B cell (primary cell): ENCODE measurements around the gene MAN2A2. TPM values are rescaled to one million over a fixed set of nuclear protein-coding genes. Genes with fewer than 3 reads are reported as not detected.
A peak's percentile ranks its signal among the peaks of the same experiment; 100 is the strongest.

Experiments
- ATAC-seq: fragments of 200-7000 bp; cut with Tn5 transposase; one replicate; pipeline ENCODE4 v1.10.0; 2021; ENCODE audit warnings: low read depth, mild to moderate bottlenecking, moderate number of reproducible peaks, moderate library complexity
- CTCF ChIA-PET: fragments of 350-600 bp; sonication (Branson Sonifier 250); formaldehyde crosslinking; loops from one replicate; lab custom pipeline; 2021; ENCODE audit warnings: antibody characterized with exemption, inconsistent platforms; lab: Charles Lee
- POLR2A ChIA-PET: fragments of 350-600 bp; sonication (Branson Sonifier 250); formaldehyde crosslinking; loops from one replicate; lab custom pipeline; 2021; ENCODE audit warnings: antibody characterized with exemption; lab: Charles Lee
- DNase-seq: peaks from one replicate; pipeline ENCODE4 v3.0.0; 2013
- H2AFZ ChIP-seq: 2 replicates; pipeline ENCODE4 v1.6.1; 2012; ENCODE audit warnings: mild to moderate bottlenecking, low read depth, low read length; ENCODE audit not compliant: insufficient read depth, poor library complexity, severe bottlenecking
- H3K27ac ChIP-seq, 2 donors: 1 replicate in 1 of 2; 2 replicates in 1 of 2; pipeline ENCODE4 v1.5.1; 2012 to 2013; ENCODE audit warnings: low read length in 2 of 2, mild to moderate bottlenecking in 2 of 2, moderate library complexity in 1 of 2
- H3K27me3 ChIP-seq, 4 experiments: fragments of 200-600 bp in 1 of 4; sonication (generic) in 1 of 4; replicated peaks in 1 of 4; 1 replicate in 2 of 4; 2 replicates in 2 of 4; pipeline versions ENCODE4 v1.6.1 to v1.7.0; 2013 to 2016; ENCODE audit warnings: low read length in 3 of 4, mild to moderate bottlenecking in 2 of 4, mixed read lengths in 1 of 4, moderate library complexity in 1 of 4; ENCODE audit not compliant: insufficient read depth in 4 of 4, control insufficient read depth in 3 of 4; ENCODE audit errors: control extremely low read depth in 1 of 4
- H3K36me3 ChIP-seq, 2 experiments: replicated peaks in 1 of 2; 1 replicate in 1 of 2; 2 replicates in 1 of 2; pipeline versions ENCODE4 v1.6.1 to v1.7.1; 2013; ENCODE audit warnings: low read length in 1 of 2; ENCODE audit not compliant: insufficient read depth in 2 of 2, control insufficient read depth in 1 of 2; ENCODE audit errors: control extremely low read depth in 1 of 2, extremely low read depth in 1 of 2
- H3K4me1 ChIP-seq, 2 donors: fragments of 200-600 bp in 1 of 2; sonication (generic) in 1 of 2; 1 replicate in 1 of 2; 2 replicates in 1 of 2; pipeline versions ENCODE4 v1.5.1 to v1.6.1; 2013 to 2017; ENCODE audit warnings: low read length in 2 of 2; ENCODE audit not compliant: control insufficient read depth in 2 of 2, insufficient read depth in 2 of 2
- H3K4me2 ChIP-seq: replicated peaks from 2 replicates; pipeline ENCODE3; 2012; ENCODE audit warnings: mild to moderate bottlenecking, low read depth, low read length; ENCODE audit not compliant: poor library complexity, severe bottlenecking
- H3K4me3 ChIP-seq, 5 experiments: fragments of 200-600 bp in 1 of 5; sonication (generic) in 1 of 5; 1 replicate in 3 of 5; 2 replicates in 2 of 5; pipeline versions ENCODE4 v1.5.1 to v1.7.0; 2011 to 2016; ENCODE audit warnings: low read length in 4 of 5, mild to moderate bottlenecking in 4 of 5, low read depth in 2 of 5, control low read depth in 1 of 5, moderate library complexity in 1 of 5; ENCODE audit not compliant: insufficient read depth in 1 of 5; ENCODE audit errors: control extremely low read depth in 1 of 5, extremely low read depth in 1 of 5
- H3K79me2 ChIP-seq: fragments of 200-600 bp; sonication (generic); one replicate; pipeline ENCODE4 v1.6.0; 2016; ENCODE audit warnings: low read length; ENCODE audit not compliant: control insufficient read depth, insufficient read depth
- H3K9ac ChIP-seq: fragments of 200-600 bp; sonication (generic); 2 replicates; pipeline ENCODE4 v1.6.1; 2017; ENCODE audit warnings: mild to moderate bottlenecking, low read length, moderate library complexity
- H3K9me3 ChIP-seq, 3 donors: one replicate each; pipeline versions ENCODE4 v1.6.1 to v1.7.1; 2013; ENCODE audit warnings: low read length in 2 of 3; ENCODE audit not compliant: control insufficient read depth in 2 of 3, insufficient read depth in 1 of 3; ENCODE audit errors: control extremely low read depth in 1 of 3
- H4K20me1 ChIP-seq: 2 replicates; pipeline ENCODE4 v1.6.0; 2012; ENCODE audit warnings: mild to moderate bottlenecking, low read length; ENCODE audit not compliant: insufficient read depth, control insufficient read depth, poor library complexity, severe bottlenecking
- H3K27ac Mint-ChIP-seq: one replicate; pipeline ENCODE4 v1.8.0; 2021; ENCODE audit warnings: mixed read lengths
- H3K27me3 Mint-ChIP-seq: one replicate; pipeline ENCODE4 v1.8.0; 2021; ENCODE audit warnings: mixed read lengths
- H3K4me1 Mint-ChIP-seq: one replicate; pipeline ENCODE4 v1.8.0; 2021; ENCODE audit warnings: mixed read lengths
- H3K4me3 Mint-ChIP-seq: one replicate; pipeline ENCODE4 v1.8.0; 2021; ENCODE audit warnings: mixed read lengths
- H3K9me3 Mint-ChIP-seq: one replicate; pipeline ENCODE4 v1.8.0; 2022; ENCODE audit warnings: mixed read lengths; ENCODE audit not compliant: insufficient read depth
- EZH2 ChIP-seq: IDR thresholded peaks from 2 replicates; pipeline ENCODE4 v1.6.1; 2012; ENCODE audit warnings: borderline replicate concordance, low read depth, mild to moderate bottlenecking, moderate library complexity, low read length; ENCODE audit not compliant: insufficient read depth, poor library complexity, severe bottlenecking
- WGBS: methylation state at CpG from one replicate; pipeline ENCODE4 v1.1.5; 2013; ENCODE audit warnings: missing lambda C conversion rate; ENCODE audit not compliant: insufficient coverage; 5-methylcytosine and 5-hydroxymethylcytosine counted together
- intact Hi-C: fragments of 100-400 bp; cut with micrococcal nuclease; formaldehyde crosslinking; loops from one replicate; pipeline ENCODE4 v1.10.0; 2022
- polyA plus RNA-seq: library from polyadenylated mRNA; depleted of rRNA; stranded (reverse); fragments of >200 nt; gene quantifications from 2 replicates; pipeline ENCODE4 v1.2.3, GENCODE V29; 2012
- total RNA-seq, 2 donors: library from RNA; stranded (reverse); fragments of 120-200 nt in 1 of 2; gene quantifications; 1 replicate in 1 of 2; 2 replicates in 1 of 2; pipeline versions ENCODE4 v1.2.3 to v1.2.4, GENCODE V29; 2013 to 2022
- TF ChIP-seq, protein P1 (sequence below): fragments of 200-600 bp; IDR thresholded peaks from one replicate; pipeline ENCODE4 v1.8.0; 2022; ENCODE audit warnings: antibody characterized with exemption, mild to moderate bottlenecking

Gene MAN2A2
- total and polyA plus RNA-seq, 2 donors (not counting 1 experiment from before 2014, with no cell fraction given) = 180 to 234 TPM

DNA sequence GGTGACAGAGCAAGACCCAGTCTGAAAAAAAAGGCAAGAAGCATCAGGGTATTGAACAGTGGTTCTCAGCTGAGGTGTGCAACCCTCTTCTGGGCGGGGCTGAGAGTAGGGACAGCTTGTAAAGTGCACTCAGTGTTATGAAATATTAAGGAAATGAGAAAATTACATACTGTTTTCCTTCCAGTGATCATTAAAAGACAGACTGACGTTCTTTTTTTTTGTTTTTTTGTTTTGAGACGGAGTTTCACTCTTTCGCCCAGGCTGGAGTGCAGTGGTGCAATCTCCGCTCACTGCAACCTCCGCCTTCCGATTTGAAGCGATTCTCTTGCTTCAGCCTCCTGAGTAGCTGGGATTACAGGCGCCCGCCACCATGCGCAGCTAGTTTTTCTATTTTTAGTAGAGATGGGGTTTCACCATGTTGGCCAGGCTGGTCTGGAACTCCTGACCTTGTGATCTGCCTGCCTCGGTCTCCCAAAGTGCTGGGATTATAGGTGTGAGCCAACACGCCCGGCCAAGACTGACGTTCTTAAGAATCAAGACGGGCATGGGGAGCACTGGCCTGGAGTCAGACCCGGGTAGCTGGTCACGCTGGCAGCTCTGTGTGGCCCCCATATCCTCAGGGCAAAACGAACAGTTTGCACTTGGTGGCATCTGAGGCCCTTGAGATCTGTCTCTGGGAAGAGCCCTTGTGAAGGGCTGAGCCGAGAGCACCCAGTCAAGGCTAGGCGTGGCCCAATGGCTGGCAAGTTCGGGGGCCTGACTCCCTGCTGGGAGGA, 11.4 kb downstream of the MAN2A2 start:
- Mint-ChIP-seq H3K4me3 (no peak overlapping the region), H3K27me3 (no peaks in the 10 kb centered on the region), H3K27ac (no peak overlapping the region), H3K9me3 (no peaks in the 10 kb centered on the region), H3K4me1 (peaks cover 10% of the 10 kb centered on the region)
- H3K9ac ChIP-seq = no peak overlapping the region
- no peak overlapping the region for H3K4me3 ChIP-seq
- no peaks in the 10 kb centered on the region for H4K20me1 ChIP-seq
- no peak for DNase-seq
- no peak overlapping the region for H3K27ac ChIP-seq
- no peaks in the 10 kb centered on the region for H3K79me2 ChIP-seq
- H3K4me2 ChIP-seq = no peak overlapping the region
- intact Hi-C loops = no loop called here
- ChIA-PET POLR2A (no interaction called here), CTCF (interaction anchor here (1.8 kb wide), 1 partner anchor 18 kb away, joined by 5 read pairs; the partner anchor contains the start of gene HDDC3)
- peaks cover 1 to 90% of the 10 kb centered on the region in 2 experiments for H3K36me3 ChIP-seq
- WGBS = 96% methylated on average over 22 of the region's 22 CpGs
- no peak overlapping the region for H2AFZ ChIP-seq
- H3K9me3 ChIP-seq = no peaks in the 10 kb centered on the region
- TF ChIP-seq, protein P1, sequence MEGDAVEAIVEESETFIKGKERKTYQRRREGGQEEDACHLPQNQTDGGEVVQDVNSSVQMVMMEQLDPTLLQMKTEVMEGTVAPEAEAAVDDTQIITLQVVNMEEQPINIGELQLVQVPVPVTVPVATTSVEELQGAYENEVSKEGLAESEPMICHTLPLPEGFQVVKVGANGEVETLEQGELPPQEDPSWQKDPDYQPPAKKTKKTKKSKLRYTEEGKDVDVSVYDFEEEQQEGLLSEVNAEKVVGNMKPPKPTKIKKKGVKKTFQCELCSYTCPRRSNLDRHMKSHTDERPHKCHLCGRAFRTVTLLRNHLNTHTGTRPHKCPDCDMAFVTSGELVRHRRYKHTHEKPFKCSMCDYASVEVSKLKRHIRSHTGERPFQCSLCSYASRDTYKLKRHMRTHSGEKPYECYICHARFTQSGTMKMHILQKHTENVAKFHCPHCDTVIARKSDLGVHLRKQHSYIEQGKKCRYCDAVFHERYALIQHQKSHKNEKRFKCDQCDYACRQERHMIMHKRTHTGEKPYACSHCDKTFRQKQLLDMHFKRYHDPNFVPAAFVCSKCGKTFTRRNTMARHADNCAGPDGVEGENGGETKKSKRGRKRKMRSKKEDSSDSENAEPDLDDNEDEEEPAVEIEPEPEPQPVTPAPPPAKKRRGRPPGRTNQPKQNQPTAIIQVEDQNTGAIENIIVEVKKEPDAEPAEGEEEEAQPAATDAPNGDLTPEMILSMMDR = no peak
- TF ChIP-seq EZH2 = no peak
- no peaks in the 10 kb centered on the region for H3K27me3 ChIP-seq
- peaks cover 0 to 11% of the 10 kb centered on the region in 2 donors for H3K4me1 ChIP-seq
- no peak for ATAC-seq

DNA sequence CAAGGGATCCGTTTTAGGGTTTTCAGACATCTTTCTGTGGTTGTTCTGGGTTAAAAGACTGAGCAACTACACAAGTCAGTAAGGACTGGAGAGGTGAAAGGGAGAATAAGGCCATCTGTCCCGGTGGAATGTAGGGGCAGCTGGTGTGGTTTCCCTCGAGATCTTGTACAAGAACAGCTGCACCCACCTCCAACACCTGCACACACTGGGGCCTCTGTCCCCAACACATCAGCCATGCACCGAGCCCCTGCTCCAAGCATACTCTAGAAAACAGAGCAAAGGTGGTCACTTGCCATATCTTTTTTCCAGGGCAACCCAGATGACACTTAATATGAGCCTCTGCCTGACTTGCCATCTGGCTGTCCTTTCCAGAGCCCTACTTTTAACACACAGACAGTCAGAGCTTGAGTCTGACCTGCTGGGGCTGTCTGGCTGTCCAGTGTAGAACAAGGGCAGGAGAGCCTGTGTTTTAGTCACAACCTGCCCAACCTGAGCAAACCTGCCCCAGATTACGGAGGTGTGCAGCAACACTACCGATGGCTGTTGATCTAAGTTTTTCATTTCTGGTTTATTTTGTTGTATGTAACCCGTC, 12.2 kb downstream of the MAN2A2 start:
- Mint-ChIP-seq H3K4me1 (peaks cover 10% of the 10 kb centered on the region), H3K9me3 (no peaks in the 10 kb centered on the region), H3K27ac (peak overlapping the region; percentile 6), H3K4me3 (no peak overlapping the region), H3K27me3 (no peaks in the 10 kb centered on the region)
- peak overlapping the region in 1 of 5 experiments; percentile 7 for H3K4me3 ChIP-seq
- peaks cover 1 to 92% of the 10 kb centered on the region in 2 experiments for H3K36me3 ChIP-seq
- TF ChIP-seq, protein P1 = no peak
- no peak for TF ChIP-seq EZH2
- H3K9ac ChIP-seq = no peak overlapping the region
- H3K4me1 ChIP-seq = peaks cover 0 to 11% of the 10 kb centered on the region in 2 donors
- 57% methylated on average over 4 of the region's 7 CpGs for WGBS
- intact Hi-C loops = no loop called here
- H2AFZ ChIP-seq = no peak overlapping the region
- no peak for ATAC-seq
- H3K79me2 ChIP-seq = no peaks in the 10 kb centered on the region
- no peak overlapping the region for H3K27ac ChIP-seq
- DNase-seq = no peak
- no peaks in the 10 kb centered on the region for H3K9me3 ChIP-seq
- ChIA-PET POLR2A (no interaction called here), CTCF (interaction anchor here (0.8 kb wide), 1 partner anchor 41 kb away, joined by 4 read pairs; no protein-coding TSS in a partner anchor)
- no peaks in the 10 kb centered on the region for H3K27me3 ChIP-seq
- H3K4me2 ChIP-seq = no peak overlapping the region
- no peaks in the 10 kb centered on the region for H4K20me1 ChIP-seq
